ENCODE results near the gene ZFYVE27. TPM values are rescaled to one million over a fixed set of nuclear protein-coding genes. Genes with fewer than 3 reads are reported as not detected.

Gene ZFYVE27
- polyA plus RNA-seq, 1 donor from 2014 or later: 35.4 TPM

DNA sequence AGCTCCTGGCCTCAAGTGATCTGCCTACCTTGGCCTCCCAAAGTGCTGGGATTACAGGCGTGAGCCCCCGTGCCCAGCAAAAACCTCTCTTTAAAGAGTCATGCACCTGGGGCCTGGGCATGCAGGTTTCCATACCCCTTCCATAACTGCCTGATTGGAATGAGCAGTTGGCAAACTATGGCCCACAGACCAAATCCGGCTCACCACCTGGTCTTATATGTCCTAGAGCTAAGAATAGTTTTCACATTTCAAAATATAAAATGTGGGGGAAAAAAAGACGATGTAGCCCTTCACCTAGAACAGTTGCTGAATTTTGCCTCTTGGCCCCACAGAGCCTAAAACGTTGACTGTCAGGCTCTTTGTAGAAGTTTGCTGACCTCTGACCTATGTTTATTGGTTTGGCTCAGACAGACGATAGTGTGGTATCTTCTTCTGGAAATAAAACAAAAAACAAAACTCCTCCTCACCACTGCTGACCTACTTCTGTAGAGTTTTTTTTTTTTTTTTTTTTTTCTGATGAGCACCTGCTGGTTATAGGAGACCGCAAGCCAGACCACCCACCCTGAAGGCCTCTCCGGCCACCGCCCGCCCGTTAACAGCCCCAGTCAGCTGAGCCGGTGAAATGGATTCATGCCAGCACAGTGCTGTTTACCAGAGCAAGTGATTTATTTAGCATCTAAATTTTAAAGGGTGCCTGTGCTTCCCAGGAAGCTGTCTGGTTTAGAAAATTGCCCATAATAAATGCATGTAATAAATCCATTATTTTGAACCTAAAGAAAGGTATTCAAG lies 68.4 kb downstream of the ZFYVE27 start:
- H3K4me3 Mint-ChIP-seq: no peak overlapping the region
- no peaks in the 10 kb centered on the region for H3K9me3 Mint-ChIP-seq
- no peak overlapping the region for H3K27ac Mint-ChIP-seq
- H3K36me3 Mint-ChIP-seq: peaks cover 2% of the 10 kb centered on the region
- H3K4me1 Mint-ChIP-seq: no peaks in the 10 kb centered on the region
- H3K27me3 Mint-ChIP-seq: peaks cover 18% of the 10 kb centered on the region

DNA sequence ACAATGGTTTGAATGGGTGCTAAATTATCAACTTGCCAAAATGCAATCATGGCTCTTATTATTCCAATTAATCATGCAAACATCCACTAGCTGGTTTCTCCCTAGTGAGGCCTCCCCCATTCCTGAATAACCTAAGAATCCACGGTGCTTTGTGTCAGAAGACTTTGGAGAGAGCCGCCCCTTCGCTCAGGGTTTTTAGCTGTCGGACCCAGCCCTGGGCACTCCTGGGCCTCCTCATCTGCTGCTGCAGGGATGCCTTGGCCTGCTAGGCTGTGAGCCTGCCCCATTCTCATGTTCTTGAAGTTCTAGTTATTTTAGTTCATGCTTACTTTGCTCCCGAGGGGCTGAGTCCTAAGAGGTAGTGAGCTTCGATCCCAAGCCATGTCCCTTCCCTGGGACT lies 69.0 kb downstream of the ZFYVE27 start:
- H3K27me3 Mint-ChIP-seq: peaks cover 13% of the 10 kb centered on the region
- H3K27ac Mint-ChIP-seq: no peak overlapping the region
- H3K4me3 Mint-ChIP-seq: no peak overlapping the region
- no peaks in the 10 kb centered on the region for H3K9me3 Mint-ChIP-seq
- peaks cover 4% of the 10 kb centered on the region for H3K36me3 Mint-ChIP-seq
- no peaks in the 10 kb centered on the region for H3K4me1 Mint-ChIP-seq

DNA sequence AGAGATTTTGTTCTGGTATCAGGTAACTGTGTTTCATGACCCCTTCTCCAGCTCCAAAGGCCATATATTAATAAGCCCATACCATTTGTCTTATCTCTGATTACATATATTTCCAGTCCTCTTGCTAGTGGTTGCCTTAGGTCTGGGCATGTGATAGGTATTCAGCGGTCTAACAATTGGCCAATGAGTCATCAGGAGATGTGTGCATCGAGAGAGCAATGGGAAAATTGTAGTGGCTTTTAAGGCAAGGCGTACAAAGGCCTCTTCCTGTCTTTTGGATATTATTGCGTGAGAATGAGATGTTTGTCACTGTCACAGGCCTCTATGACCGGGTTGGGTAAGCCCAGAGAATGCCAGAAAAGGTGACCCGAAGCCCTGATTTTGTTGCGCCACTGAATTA lies 73.5 kb downstream of the ZFYVE27 start:
- peaks cover 11% of the 10 kb centered on the region for H3K27me3 Mint-ChIP-seq
- H3K27ac Mint-ChIP-seq: no peak overlapping the region
- H3K4me3 Mint-ChIP-seq: no peak overlapping the region
- H3K9me3 Mint-ChIP-seq: no peaks in the 10 kb centered on the region
- peaks cover 4% of the 10 kb centered on the region for H3K36me3 Mint-ChIP-seq
- H3K4me1 Mint-ChIP-seq: no peaks in the 10 kb centered on the region

Other genes with a start within 250 kb of the ZFYVE27 start
- 29.1 TPM for gene MMS19, start 238.7 kb upstream of the ZFYVE27 start, polyA plus RNA-seq
- gene UBTD1, start 238.2 kb upstream of the ZFYVE27 start, polyA plus RNA-seq: 1.2 TPM
- gene ANKRD2, start 164.3 kb upstream of the ZFYVE27 start, polyA plus RNA-seq: not detected
- gene HOGA1, start 152.7 kb upstream of the ZFYVE27 start, polyA plus RNA-seq: not detected
- gene C10orf62, start 147.4 kb upstream of the ZFYVE27 start, polyA plus RNA-seq: not detected
- 2.1 TPM for gene MORN4, start 103.6 kb upstream of the ZFYVE27 start, polyA plus RNA-seq
- gene PI4K2A, start 96.5 kb upstream of the ZFYVE27 start, polyA plus RNA-seq: 10.0 TPM
- 3.3 TPM for gene AVPI1, start 49.9 kb upstream of the ZFYVE27 start, polyA plus RNA-seq
- gene MARVELD1, start 23.4 kb upstream of the ZFYVE27 start, polyA plus RNA-seq: 0.40 TPM
- gene SFRP5, start 34.9 kb downstream of the ZFYVE27 start, polyA plus RNA-seq: not detected
- not detected for gene GOLGA7B, start 112.7 kb downstream of the ZFYVE27 start, polyA plus RNA-seq

Data from IgD-negative memory B cell (primary cell).